Measurements from ENCODE around the gene ZCCHC8. TPM values are rescaled to one million over a fixed set of nuclear protein-coding genes. Genes with fewer than 3 reads are reported as not detected.

ZCCHC8 gene
- total and polyA plus RNA-seq, 2 donors (not counting 1 experiment from before 2014, with no cell fraction given), result 10.9 to 23.8 TPM

DNA sequence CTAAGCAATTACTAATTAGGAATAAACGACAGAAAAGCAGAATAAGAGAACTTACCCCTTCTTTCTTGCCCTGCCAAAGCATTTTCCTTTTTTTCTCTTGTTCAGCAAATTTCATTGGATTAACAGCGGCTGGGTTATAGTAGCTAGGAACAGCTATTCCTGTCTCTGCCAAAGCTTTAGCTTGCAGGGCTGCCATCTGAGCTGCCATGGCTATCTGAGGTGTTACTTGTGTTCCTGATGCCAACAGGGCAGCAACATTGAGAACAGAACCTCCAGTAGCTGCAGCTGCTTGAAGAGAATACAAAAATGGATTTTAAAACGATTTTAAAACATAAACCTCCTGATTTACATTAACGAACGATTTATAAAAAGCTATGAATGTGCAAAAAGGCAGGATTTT lies 7.4 kb upstream of the ZCCHC8 start:
- H3K27ac ChIP-seq (ENCODE audit: insufficient read depth, low read length), result no peak overlapping the region
- H3K27me3 ChIP-seq (ENCODE audit: control insufficient read depth, insufficient read depth, low read length), result no peaks in the 10 kb centered on the region
- H3K9me3 ChIP-seq (ENCODE audit: control insufficient read depth, insufficient read depth, low read depth, low read length), result no peaks in the 10 kb centered on the region
- H2AFZ ChIP-seq (ENCODE audit: low read length), result no peak overlapping the region
- H3K36me3 ChIP-seq (ENCODE audit: control insufficient read depth, insufficient read depth, low read length), result peaks cover 18% of the 10 kb centered on the region
- H3K9ac ChIP-seq (ENCODE audit: insufficient read depth, low read length), result no peak overlapping the region
- H3K4me2 ChIP-seq (ENCODE audit: extremely low read depth, insufficient read depth, low read length), result no peak overlapping the region
- no peak for TF ChIP-seq EZH2 (IDR thresholded peaks at IDR 0.05; ENCODE audit: low read length, missing control alignments)
- no peaks in the 10 kb centered on the region for H3K4me1 ChIP-seq (ENCODE audit: control insufficient read depth, extremely low read depth, insufficient read depth, low read length)
- H3K79me2 ChIP-seq (ENCODE audit: control insufficient read depth, insufficient read depth, low read length), result peaks cover 17% of the 10 kb centered on the region
- H4K20me1 ChIP-seq (ENCODE audit: control insufficient read depth, extremely low read depth, insufficient read depth, low read length), result peaks cover 1% of the 10 kb centered on the region
- DNase-seq (ENCODE audit: low read depth in 2 of 2), result no peak
- no peak overlapping the region for H3K4me3 ChIP-seq (replicated peaks in 1 of 4; ENCODE audit: control extremely low read depth in 1 of 4, insufficient read depth in 1 of 4, low read depth in 3 of 4, low read length in 4 of 4)

DNA sequence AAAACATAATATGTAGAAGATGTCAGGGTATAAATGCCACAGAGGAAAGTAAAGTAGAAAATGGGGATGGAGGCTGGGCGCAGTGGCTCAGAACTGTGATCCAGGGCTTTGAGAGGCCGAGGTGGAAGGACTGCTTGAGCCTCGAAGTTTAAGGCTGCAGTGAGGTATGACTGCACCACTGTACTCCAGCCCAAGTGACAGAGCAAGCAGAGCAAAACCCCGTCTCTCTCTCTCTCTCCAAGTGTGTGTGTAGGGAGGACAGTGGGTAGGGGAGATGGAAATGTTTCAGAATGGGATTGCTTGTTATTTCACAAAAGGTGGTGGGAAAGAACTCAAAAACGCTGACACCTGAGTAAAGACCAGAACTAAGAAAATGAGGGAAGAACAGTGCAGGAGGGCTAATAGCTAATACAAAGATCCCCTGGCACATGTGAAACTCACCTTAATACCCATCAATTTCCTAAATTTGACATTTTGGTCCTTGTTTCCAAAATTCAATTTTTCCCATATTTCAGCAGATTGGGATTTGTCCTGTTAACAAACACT lies 5.7 kb upstream of the ZCCHC8 start:
- no peak overlapping the region for H3K4me2 ChIP-seq (ENCODE audit: extremely low read depth, insufficient read depth, low read length)
- no peaks in the 10 kb centered on the region for H3K27me3 ChIP-seq (ENCODE audit: control insufficient read depth, insufficient read depth, low read length)
- H3K9me3 ChIP-seq (ENCODE audit: control insufficient read depth, insufficient read depth, low read depth, low read length), result no peaks in the 10 kb centered on the region
- peaks cover 11% of the 10 kb centered on the region for H3K79me2 ChIP-seq (ENCODE audit: control insufficient read depth, insufficient read depth, low read length)
- DNase-seq (ENCODE audit: low read depth in 2 of 2), result no peak
- no peaks in the 10 kb centered on the region for H3K4me1 ChIP-seq (ENCODE audit: control insufficient read depth, extremely low read depth, insufficient read depth, low read length)
- no peak overlapping the region for H2AFZ ChIP-seq (ENCODE audit: low read length)
- H3K36me3 ChIP-seq (ENCODE audit: control insufficient read depth, insufficient read depth, low read length), result peaks cover 18% of the 10 kb centered on the region
- no peak overlapping the region for H3K9ac ChIP-seq (ENCODE audit: insufficient read depth, low read length)
- no peak overlapping the region for H3K27ac ChIP-seq (ENCODE audit: insufficient read depth, low read length)
- peaks cover 1% of the 10 kb centered on the region for H4K20me1 ChIP-seq (ENCODE audit: control insufficient read depth, extremely low read depth, insufficient read depth, low read length)
- TF ChIP-seq, protein P1, sequence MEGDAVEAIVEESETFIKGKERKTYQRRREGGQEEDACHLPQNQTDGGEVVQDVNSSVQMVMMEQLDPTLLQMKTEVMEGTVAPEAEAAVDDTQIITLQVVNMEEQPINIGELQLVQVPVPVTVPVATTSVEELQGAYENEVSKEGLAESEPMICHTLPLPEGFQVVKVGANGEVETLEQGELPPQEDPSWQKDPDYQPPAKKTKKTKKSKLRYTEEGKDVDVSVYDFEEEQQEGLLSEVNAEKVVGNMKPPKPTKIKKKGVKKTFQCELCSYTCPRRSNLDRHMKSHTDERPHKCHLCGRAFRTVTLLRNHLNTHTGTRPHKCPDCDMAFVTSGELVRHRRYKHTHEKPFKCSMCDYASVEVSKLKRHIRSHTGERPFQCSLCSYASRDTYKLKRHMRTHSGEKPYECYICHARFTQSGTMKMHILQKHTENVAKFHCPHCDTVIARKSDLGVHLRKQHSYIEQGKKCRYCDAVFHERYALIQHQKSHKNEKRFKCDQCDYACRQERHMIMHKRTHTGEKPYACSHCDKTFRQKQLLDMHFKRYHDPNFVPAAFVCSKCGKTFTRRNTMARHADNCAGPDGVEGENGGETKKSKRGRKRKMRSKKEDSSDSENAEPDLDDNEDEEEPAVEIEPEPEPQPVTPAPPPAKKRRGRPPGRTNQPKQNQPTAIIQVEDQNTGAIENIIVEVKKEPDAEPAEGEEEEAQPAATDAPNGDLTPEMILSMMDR (conservative IDR thresholded peaks at IDR 0.05 in 1 of 2, IDR thresholded peaks at IDR 0.05 in 1 of 2; ENCODE audit: low read depth in 1 of 2, low read length in 2 of 2), result no peak
- TF ChIP-seq EZH2 (IDR thresholded peaks at IDR 0.05; ENCODE audit: low read length, missing control alignments), result no peak
- no peak overlapping the region for H3K4me3 ChIP-seq (replicated peaks in 1 of 4; ENCODE audit: control extremely low read depth in 1 of 4, insufficient read depth in 1 of 4, low read depth in 3 of 4, low read length in 4 of 4)

DNA sequence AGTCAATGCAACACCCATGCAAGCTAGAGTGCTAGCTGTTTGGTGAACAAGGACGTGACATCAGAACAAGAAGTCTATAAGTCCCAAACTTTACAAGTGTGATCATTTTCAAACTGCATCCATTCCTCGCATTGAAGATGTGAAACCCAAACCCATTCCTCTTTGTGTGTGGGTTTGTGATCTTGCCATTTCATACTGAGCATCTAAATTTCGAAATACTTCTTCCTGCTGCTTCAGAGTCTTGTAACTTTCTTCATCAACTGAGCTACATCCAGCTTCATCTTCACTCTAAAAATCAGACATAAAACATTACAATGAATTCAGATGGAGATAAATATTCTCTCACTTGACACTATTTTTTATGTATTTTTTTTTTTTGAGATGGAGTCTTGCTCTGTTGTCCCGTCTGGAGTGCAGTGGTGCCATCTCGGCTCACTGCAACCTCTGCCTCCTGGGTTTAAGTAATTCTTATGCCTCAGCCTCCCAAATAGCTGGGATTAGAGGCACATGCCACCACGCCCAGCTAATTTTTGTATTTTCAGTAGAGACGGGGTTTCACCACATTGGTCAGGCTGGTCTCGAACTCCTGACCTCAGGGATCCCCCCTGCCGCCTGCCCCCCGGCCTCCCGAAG lies 4.8 kb upstream of the ZCCHC8 start:
- Histone ChIP-seq H3K4me1 (ENCODE audit: control insufficient read depth, extremely low read depth, insufficient read depth, low read length) (no peaks in the 10 kb centered on the region), H3K4me3 (replicated peaks in 1 of 4; ENCODE audit: control extremely low read depth in 1 of 4, insufficient read depth in 1 of 4, low read depth in 3 of 4, low read length in 4 of 4) (no peak overlapping the region), H3K27me3 (ENCODE audit: control insufficient read depth, insufficient read depth, low read length) (no peaks in the 10 kb centered on the region), H3K27ac (ENCODE audit: insufficient read depth, low read length) (no peak overlapping the region), H3K9me3 (ENCODE audit: control insufficient read depth, insufficient read depth, low read depth, low read length) (no peaks in the 10 kb centered on the region), H3K9ac (ENCODE audit: insufficient read depth, low read length) (no peak overlapping the region), H3K79me2 (ENCODE audit: control insufficient read depth, insufficient read depth, low read length) (peaks cover 9% of the 10 kb centered on the region), H3K4me2 (ENCODE audit: extremely low read depth, insufficient read depth, low read length) (no peak overlapping the region), H2AFZ (ENCODE audit: low read length) (no peak overlapping the region), H4K20me1 (ENCODE audit: control insufficient read depth, extremely low read depth, insufficient read depth, low read length) (peaks cover 1% of the 10 kb centered on the region), H3K36me3 (ENCODE audit: control insufficient read depth, insufficient read depth, low read length) (peaks cover 15% of the 10 kb centered on the region)
- DNase-seq (ENCODE audit: low read depth in 2 of 2), result no peak
- TF ChIP-seq, protein P1 (conservative IDR thresholded peaks at IDR 0.05 in 1 of 2, IDR thresholded peaks at IDR 0.05 in 1 of 2; ENCODE audit: low read depth in 1 of 2, low read length in 2 of 2), result no peak
- TF ChIP-seq EZH2 (IDR thresholded peaks at IDR 0.05; ENCODE audit: low read length, missing control alignments), result no peak

Measured in fibroblast of lung (primary cell).